Measurements from ENCODE around the gene MACROD2. TPM values are rescaled to one million over a fixed set of nuclear protein-coding genes. Genes with fewer than 3 reads are reported as not detected.

Gene MACROD2
- total RNA-seq, 1 experiment from 2014 or later = 0.12 TPM

- Histone ChIP-seq H3K27ac (no peak overlapping the region), H3K27me3 (peaks cover 4% of the 10 kb centered on the region; the same call in 1 of the 2 replicates), H3K4me3 (no peak overlapping the region), H3K36me3 (no peaks in the 10 kb centered on the region), H3K9me3 (replicated peaks) (no peaks in the 10 kb centered on the region), H3K4me1 (no peaks in the 10 kb centered on the region)
- DNase-seq = no peak
These were observed 2053.6 kb downstream of the MACROD2 start for GRCh38 chr20:16048876-16049275.

- DNase-seq = no peak
- H3K4me3 ChIP-seq = no peak overlapping the region
- no peaks in the 10 kb centered on the region for H3K36me3 ChIP-seq
- H3K4me1 ChIP-seq = no peaks in the 10 kb centered on the region
- H3K9me3 ChIP-seq (replicated peaks) = no peaks in the 10 kb centered on the region
- no peak overlapping the region for H3K27ac ChIP-seq
- peaks cover 4% of the 10 kb centered on the region; the same call in 1 of the 2 replicates for H3K27me3 ChIP-seq
These were observed 2054.3 kb downstream of the MACROD2 start for GRCh38 chr20:16049529-16050093.

GRCh38 chr20:16050366-16050765 lies 2055.1 kb downstream of the MACROD2 start:
- Histone ChIP-seq H3K36me3 (no peaks in the 10 kb centered on the region), H3K27me3 (peaks cover 4% of the 10 kb centered on the region; the same call in 1 of the 2 replicates), H3K4me3 (no peak overlapping the region), H3K9me3 (replicated peaks) (no peaks in the 10 kb centered on the region), H3K4me1 (no peaks in the 10 kb centered on the region), H3K27ac (no peak overlapping the region)
- no peak for DNase-seq

GRCh38 chr20:16051968-16052367 lies 2056.7 kb downstream of the MACROD2 start:
- Histone ChIP-seq H3K27me3 (peaks cover 4% of the 10 kb centered on the region; the same call in 1 of the 2 replicates), H3K4me3 (no peak overlapping the region), H3K9me3 (replicated peaks) (no peaks in the 10 kb centered on the region), H3K36me3 (no peaks in the 10 kb centered on the region), H3K4me1 (no peaks in the 10 kb centered on the region), H3K27ac (no peak overlapping the region)
- no peak for DNase-seq

GRCh38 chr20:16052456-16052855 lies 2057.1 kb downstream of the MACROD2 start:
- Histone ChIP-seq H3K4me1 (no peaks in the 10 kb centered on the region), H3K36me3 (no peaks in the 10 kb centered on the region), H3K27me3 (peaks cover 4% of the 10 kb centered on the region; the same call in 1 of the 2 replicates), H3K4me3 (no peak overlapping the region), H3K9me3 (replicated peaks) (no peaks in the 10 kb centered on the region), H3K27ac (no peak overlapping the region)
- no peak for DNase-seq

- H3K27me3 ChIP-seq = peaks cover 4% of the 10 kb centered on the region; the same call in 1 of the 2 replicates
- no peak for DNase-seq
These were observed 2059.7 kb downstream of the MACROD2 start for GRCh38 chr20:16054985-16055384.

GRCh38 chr20:16057651-16058050 lies 2062.3 kb downstream of the MACROD2 start:
- H3K27ac ChIP-seq = no peak overlapping the region
- H3K9me3 ChIP-seq (replicated peaks) = no peaks in the 10 kb centered on the region
- no peak for DNase-seq
- no peaks in the 10 kb centered on the region for H3K36me3 ChIP-seq
- no peaks in the 10 kb centered on the region for H3K4me1 ChIP-seq
- H3K4me3 ChIP-seq = no peak overlapping the region
- H3K27me3 ChIP-seq = no peaks in the 10 kb centered on the region; the same call in 1 of the 2 replicates

More at GRCh38 chr20:16054985-16055384, 2059.7 kb downstream of the MACROD2 start:
- H3K4me3 ChIP-seq = no peak overlapping the region
- H3K36me3 ChIP-seq = no peaks in the 10 kb centered on the region
- H3K9me3 ChIP-seq (replicated peaks) = no peaks in the 10 kb centered on the region
- H3K27ac ChIP-seq = no peak overlapping the region
- no peaks in the 10 kb centered on the region for H3K4me1 ChIP-seq

GRCh38 chr20:16058268-16058667 lies 2063.0 kb downstream of the MACROD2 start:
- Histone ChIP-seq H3K36me3 (no peaks in the 10 kb centered on the region), H3K27ac (no peak overlapping the region), H3K4me1 (no peaks in the 10 kb centered on the region), H3K4me3 (no peak overlapping the region), H3K9me3 (replicated peaks) (no peaks in the 10 kb centered on the region), H3K27me3 (no peaks in the 10 kb centered on the region)
- no peak for DNase-seq

- H3K4me1 ChIP-seq = no peaks in the 10 kb centered on the region
- no peak overlapping the region for H3K27ac ChIP-seq
- no peak overlapping the region for H3K4me3 ChIP-seq
- H3K36me3 ChIP-seq = no peaks in the 10 kb centered on the region
- no peak for DNase-seq
- no peaks in the 10 kb centered on the region for H3K27me3 ChIP-seq
- H3K9me3 ChIP-seq (replicated peaks) = no peaks in the 10 kb centered on the region
These were observed 2064.5 kb downstream of the MACROD2 start for GRCh38 chr20:16059841-16060240.

- no peak overlapping the region for H3K4me3 ChIP-seq
- H3K9me3 ChIP-seq (replicated peaks) = no peaks in the 10 kb centered on the region
- no peaks in the 10 kb centered on the region for H3K36me3 ChIP-seq
- no peak overlapping the region for H3K27ac ChIP-seq
- no peaks in the 10 kb centered on the region for H3K27me3 ChIP-seq
- DNase-seq = no peak
- H3K4me1 ChIP-seq = no peaks in the 10 kb centered on the region
These were observed 2066.0 kb downstream of the MACROD2 start for GRCh38 chr20:16061351-16061750.

- DNase-seq = no peak
- H3K27me3 ChIP-seq = no peaks in the 10 kb centered on the region
- H3K27ac ChIP-seq = no peak overlapping the region
- no peaks in the 10 kb centered on the region for H3K4me1 ChIP-seq
- H3K4me3 ChIP-seq = no peak overlapping the region
- no peaks in the 10 kb centered on the region for H3K9me3 ChIP-seq (replicated peaks)
- H3K36me3 ChIP-seq = no peaks in the 10 kb centered on the region
These were observed 2067.6 kb downstream of the MACROD2 start for GRCh38 chr20:16062661-16063581.

- H3K4me3 ChIP-seq = no peak overlapping the region
- H3K4me1 ChIP-seq = no peaks in the 10 kb centered on the region
- H3K27me3 ChIP-seq = no peaks in the 10 kb centered on the region
- no peak for DNase-seq
- no peaks in the 10 kb centered on the region for H3K36me3 ChIP-seq
- no peaks in the 10 kb centered on the region for H3K9me3 ChIP-seq (replicated peaks)
- no peak overlapping the region for H3K27ac ChIP-seq
These were observed 2068.6 kb downstream of the MACROD2 start for GRCh38 chr20:16063881-16064280.

- Histone ChIP-seq H3K4me1 (no peaks in the 10 kb centered on the region), H3K36me3 (no peaks in the 10 kb centered on the region), H3K9me3 (replicated peaks) (no peaks in the 10 kb centered on the region), H3K27ac (no peak overlapping the region), H3K4me3 (no peak overlapping the region), H3K27me3 (no peaks in the 10 kb centered on the region)
- no peak for DNase-seq
These were observed 2069.8 kb downstream of the MACROD2 start for GRCh38 chr20:16064989-16065707.

GRCh38 chr20:16066571-16066970 lies 2071.3 kb downstream of the MACROD2 start:
- Histone ChIP-seq H3K27me3 (no peaks in the 10 kb centered on the region), H3K4me1 (no peaks in the 10 kb centered on the region), H3K4me3 (no peak overlapping the region), H3K36me3 (no peaks in the 10 kb centered on the region), H3K27ac (no peak overlapping the region), H3K9me3 (replicated peaks) (no peaks in the 10 kb centered on the region)
- no peak for DNase-seq
